RWPE1 (cell line): ENCODE measurements around the gene MAML1.
A peak's percentile ranks its signal among the peaks of the same experiment; 100 is the strongest.

Experiments used
- CTCF ChIA-PET: fragments of 350-600 bp; sonication (Branson Sonifier 250); formaldehyde crosslinking; extraction: SDS; loops from one replicate; lab custom pipeline; 2021; lab: Yijun Ruan, JAX
- POLR2A ChIA-PET: fragments of 400-600 bp; formaldehyde crosslinking; extraction: SDS; loops from one replicate; lab custom pipeline; 2020; ENCODE audit warnings: antibody characterized with exemption; ENCODE audit not compliant: low non-redundant PET; lab: Yijun Ruan, JAX
- DNase-seq: peaks from one replicate; pipeline ENCODE4 v3.0.0; 2012; ENCODE audit warnings: low spot score
- H3K27ac ChIP-seq: fragments of 450-650 bp; 2 replicates; pipeline ENCODE4 v1.5.1; 2017
- CTCF ChIP-seq: fragments of 450-650 bp; conservative IDR thresholded peaks from 2 replicates; pipeline ENCODE4 v1.5.1; 2017; ENCODE audit warnings: low read depth, mild to moderate bottlenecking

The MAML1 gene

GRCh38 chr5:179820127-179820482, 87.5 kb downstream of the MAML1 start:
- DNase-seq = no peak
- TF ChIP-seq CTCF = no peak
- peak overlapping the region; percentile 95 for H3K27ac ChIP-seq
- ChIA-PET POLR2A (interaction anchor here (0.6 to 1.3 kb wide), 3 partner anchors 9 to 88 kb away, joined by 3 to 7 read pairs (median 3); no protein-coding TSS in a partner anchor), CTCF (interaction anchor here (0.5 to 0.7 kb wide), 3 partner anchors 23 to 270 kb away, joined by 3 read pairs; no protein-coding TSS in a partner anchor)

GRCh38 chr5:179820483-179821297, 88.1 kb downstream of the MAML1 start, which contains the start of gene SQSTM1:
Gene SQSTM1, plus strand, starts transcription at chr5:179820905. Its CDS starts 32 bp downstream, at chr5:179820937.
- TF ChIP-seq CTCF = no peak
- DNase-seq = peak; percentile 87
- POLR2A ChIA-PET = interaction anchor here (0.7 to 1.3 kb wide), 3 partner anchors 15 to 88 kb away, joined by 3 to 7 read pairs (median 4); no protein-coding TSS in a partner anchor
- CTCF ChIA-PET = no interaction called here
- peak within 1 kb of the TSS; percentile 95 for H3K27ac ChIP-seq

- CTCF ChIA-PET = interaction anchor here (0.6 to 0.7 kb wide), 3 partner anchors 58 to 549 kb away, joined by 3 to 6 read pairs (median 4); no protein-coding TSS in a partner anchor
- POLR2A ChIA-PET = interaction anchor here (0.7 to 0.8 kb wide), 3 partner anchors 9 to 25 kb away, joined by 3 to 4 read pairs (median 4); no protein-coding TSS in a partner anchor
- no peak for TF ChIP-seq CTCF
- DNase-seq = peak; percentile 97
- peak overlapping the region; percentile 95 for H3K27ac ChIP-seq
These were observed 88.9 kb downstream of the MAML1 start for GRCh38 chr5:179821298-179822058.

GRCh38 chr5:179822059-179822432, 89.4 kb downstream of the MAML1 start:
- CTCF ChIA-PET = interaction anchor here (0.5 to 0.7 kb wide), 4 partner anchors 11 to 550 kb away, joined by 3 to 6 read pairs (median 4); no protein-coding TSS in a partner anchor
- TF ChIP-seq CTCF = no peak
- POLR2A ChIA-PET = interaction anchor here (0.7 kb wide), 2 partner anchors 9 to 15 kb away, joined by 3 to 4 read pairs; no protein-coding TSS in a partner anchor
- no peak for DNase-seq
- H3K27ac ChIP-seq = peak overlapping the region; percentile 95

GRCh38 chr5:179822444-179822990, 89.9 kb downstream of the MAML1 start:
- no peak for DNase-seq
- no peak for TF ChIP-seq CTCF
- peak overlapping the region; percentile 66 for H3K27ac ChIP-seq
- POLR2A ChIA-PET = interaction anchor here (0.7 kb wide), 2 partner anchors 8 to 15 kb away, joined by 3 to 4 read pairs; no protein-coding TSS in a partner anchor
- CTCF ChIA-PET = interaction anchor here (0.5 to 1.0 kb wide), 5 partner anchors 10 to 550 kb away, joined by 3 to 6 read pairs (median 3); no protein-coding TSS in a partner anchor
